ENCODE measurements around the gene SOS2.
"Not testable (repeated sequence)": the region's sequence is repeated elsewhere in the genome, so short reads cannot be mapped to it uniquely, and the experiment has no call there.

DNA sequence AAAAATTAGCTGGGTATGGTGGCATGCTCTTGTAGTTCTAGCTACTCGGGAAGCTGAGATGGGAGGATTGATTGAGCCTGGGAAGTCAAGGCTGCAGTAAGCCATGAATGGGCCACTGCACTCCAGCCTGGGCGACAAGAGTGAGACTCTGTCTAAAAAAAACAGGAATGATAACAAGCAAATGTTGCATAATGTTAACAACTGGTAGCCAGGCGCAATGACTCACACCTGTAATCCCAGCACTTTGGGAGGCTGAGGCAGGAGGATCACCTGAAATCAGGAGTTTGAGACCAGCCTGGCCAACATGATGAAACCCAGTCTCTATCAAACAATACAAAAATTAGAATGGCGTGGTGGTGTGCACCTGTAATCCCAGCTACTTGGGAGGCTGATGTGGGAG lies 64.0 kb downstream of the SOS2 start:
- TF ChIP-seq, protein P1, sequence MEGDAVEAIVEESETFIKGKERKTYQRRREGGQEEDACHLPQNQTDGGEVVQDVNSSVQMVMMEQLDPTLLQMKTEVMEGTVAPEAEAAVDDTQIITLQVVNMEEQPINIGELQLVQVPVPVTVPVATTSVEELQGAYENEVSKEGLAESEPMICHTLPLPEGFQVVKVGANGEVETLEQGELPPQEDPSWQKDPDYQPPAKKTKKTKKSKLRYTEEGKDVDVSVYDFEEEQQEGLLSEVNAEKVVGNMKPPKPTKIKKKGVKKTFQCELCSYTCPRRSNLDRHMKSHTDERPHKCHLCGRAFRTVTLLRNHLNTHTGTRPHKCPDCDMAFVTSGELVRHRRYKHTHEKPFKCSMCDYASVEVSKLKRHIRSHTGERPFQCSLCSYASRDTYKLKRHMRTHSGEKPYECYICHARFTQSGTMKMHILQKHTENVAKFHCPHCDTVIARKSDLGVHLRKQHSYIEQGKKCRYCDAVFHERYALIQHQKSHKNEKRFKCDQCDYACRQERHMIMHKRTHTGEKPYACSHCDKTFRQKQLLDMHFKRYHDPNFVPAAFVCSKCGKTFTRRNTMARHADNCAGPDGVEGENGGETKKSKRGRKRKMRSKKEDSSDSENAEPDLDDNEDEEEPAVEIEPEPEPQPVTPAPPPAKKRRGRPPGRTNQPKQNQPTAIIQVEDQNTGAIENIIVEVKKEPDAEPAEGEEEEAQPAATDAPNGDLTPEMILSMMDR (IDR thresholded peaks at IDR 0.05) = not testable (repeated sequence)
- TF ChIP-seq POLR2A (IDR thresholded peaks at IDR 0.05) = not testable (repeated sequence)

Measured in upper lobe of left lung (tissue), 4 donors.